Activated CD4-positive, alpha-beta T cell treated with anti-CD3 and anti-CD28 coated beads for 36 hours (primary cell): Measurements from ENCODE around the gene GALNT10. TPM values are rescaled to one million over a fixed set of nuclear protein-coding genes. Genes with fewer than 3 reads are reported as not detected.

Experiments used
- ATAC-seq: fragments of 200-7000 bp; cut with Tn5 transposase; one replicate; pipeline ENCODE4 v1.10.0; 2021; ENCODE audit warnings: mild to moderate bottlenecking, moderate library complexity
- CTCF ChIA-PET: fragments of 350-600 bp; sonication (Branson Sonifier 250); formaldehyde crosslinking; loops from one replicate; lab custom pipeline; 2021; ENCODE audit warnings: antibody characterized with exemption; lab: Charles Lee
- POLR2A ChIA-PET: fragments of 350-600 bp; sonication (Branson Sonifier 250); formaldehyde crosslinking; loops from one replicate; lab custom pipeline; 2021; ENCODE audit warnings: antibody characterized with exemption, inconsistent platforms; lab: Charles Lee
- DNase-seq: peaks from one replicate; pipeline ENCODE4 v3.0.0-alpha.2; 2020
- H3K27ac Mint-ChIP-seq: one replicate; pipeline ENCODE4 v1.8.0; 2021; ENCODE audit warnings: mixed read lengths
- H3K27me3 Mint-ChIP-seq: one replicate; pipeline ENCODE4 v1.8.0; 2021; ENCODE audit warnings: mixed read lengths
- H3K36me3 Mint-ChIP-seq: one replicate; pipeline ENCODE4 v1.8.0; 2021; ENCODE audit warnings: low read depth, mixed read lengths
- H3K4me1 Mint-ChIP-seq: one replicate; pipeline ENCODE4 v1.8.0; 2021; ENCODE audit warnings: mixed read lengths
- H3K4me3 Mint-ChIP-seq: one replicate; pipeline ENCODE4 v1.8.0; 2021; ENCODE audit warnings: mild to moderate bottlenecking, moderate library complexity, mixed read lengths
- H3K9me3 Mint-ChIP-seq: one replicate; pipeline ENCODE4 v1.8.0; 2021; ENCODE audit warnings: low read depth, mixed read lengths
- intact Hi-C, 2 experiments: fragments of 100-400 bp; cut with DNase I in 1 of 2; cut with micrococcal nuclease in 1 of 2; formaldehyde crosslinking; loops; one replicate each; pipeline versions ENCODE4 v1.14.2 to v1.15.1; 2022 to 2024; cut with DNase I, micrococcal nuclease
- total RNA-seq, 2 experiments: library from RNA; stranded (reverse); gene quantifications; one replicate each; pipeline ENCODE4 v1.2.3, GENCODE V29; 2021

Gene GALNT10
- total RNA-seq, 2 experiments from 2014 or later = 29.9 to 49.1 TPM

DNA sequence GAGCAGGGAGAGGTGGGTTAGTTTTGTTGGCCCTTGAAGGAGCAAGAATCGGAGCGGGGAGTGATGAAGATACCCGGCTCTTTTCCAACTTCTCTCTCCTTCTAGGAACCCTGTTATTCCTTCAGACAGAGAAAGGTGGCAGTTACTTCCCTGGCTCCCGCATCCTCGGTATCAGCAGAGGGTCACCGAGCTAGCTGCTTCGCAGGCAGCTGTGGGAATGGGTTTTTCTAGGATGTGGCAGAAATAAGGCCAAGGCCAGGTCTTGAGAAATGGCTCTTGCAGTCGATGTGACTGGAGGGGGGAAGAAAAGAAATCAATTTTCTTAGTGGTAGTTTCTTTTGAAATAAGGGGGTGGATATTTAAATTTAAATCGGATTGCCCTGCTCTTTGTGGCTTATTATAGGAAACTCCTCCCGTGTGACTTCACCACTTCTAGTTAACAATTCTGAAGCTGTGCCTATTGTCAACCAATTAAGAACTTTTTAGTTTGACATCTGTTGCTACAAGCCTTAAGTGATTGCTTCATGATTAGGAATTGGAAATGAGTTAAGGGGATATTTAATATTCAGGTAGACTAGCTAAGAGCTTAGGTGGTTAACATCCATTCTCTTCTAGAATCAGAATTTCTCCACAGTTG, 256.7 kb downstream of the GALNT10 start:
- Mint-ChIP-seq H3K36me3 (peaks cover 27% of the 10 kb centered on the region), H3K9me3 (no peaks in the 10 kb centered on the region), H3K27me3 (no peaks in the 10 kb centered on the region), H3K27ac (peak overlapping the region; percentile 66), H3K4me3 (peak overlapping the region; percentile 87), H3K4me1 (peaks cover 43% of the 10 kb centered on the region)
- intact Hi-C loops = loop anchor here in 1 of 2 experiments (5.0 kb wide), 3 partner anchors 250 to 410 kb away; partner anchors contain the start of genes CNOT8 and LARP1
- ChIA-PET POLR2A (no interaction called here), CTCF (interaction anchor here (0.6 to 1.6 kb wide), 5 partner anchors 11 to 200 kb away, joined by 3 to 5 read pairs (median 4); no protein-coding TSS in a partner anchor)
- DNase-seq (no peak), ATAC-seq (no peak)

DNA sequence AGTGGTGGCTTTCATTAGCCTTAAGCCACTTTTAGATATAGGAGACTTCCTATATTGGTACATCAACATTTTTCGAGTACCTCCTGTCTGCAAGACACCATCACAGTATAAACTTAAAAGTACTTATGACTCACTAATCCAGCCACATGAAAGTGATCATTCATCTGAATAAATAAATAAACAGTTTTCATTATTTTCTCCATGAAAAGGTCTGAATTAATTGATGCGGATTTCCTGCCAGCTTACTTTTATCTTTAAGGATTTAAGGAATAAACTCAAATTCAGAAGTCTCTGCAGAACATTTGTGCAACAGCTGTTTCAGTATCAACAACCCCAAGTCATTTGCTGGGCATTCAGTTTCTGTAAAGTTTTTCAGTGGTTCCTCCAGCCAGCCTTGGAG, 259.3 kb downstream of the GALNT10 start:
- DNase-seq = no peak
- CTCF ChIA-PET = interaction anchor here (1.6 to 1.9 kb wide), 2 partner anchors 13 to 74 kb away, joined by 3 to 6 read pairs; no protein-coding TSS in a partner anchor

DNA sequence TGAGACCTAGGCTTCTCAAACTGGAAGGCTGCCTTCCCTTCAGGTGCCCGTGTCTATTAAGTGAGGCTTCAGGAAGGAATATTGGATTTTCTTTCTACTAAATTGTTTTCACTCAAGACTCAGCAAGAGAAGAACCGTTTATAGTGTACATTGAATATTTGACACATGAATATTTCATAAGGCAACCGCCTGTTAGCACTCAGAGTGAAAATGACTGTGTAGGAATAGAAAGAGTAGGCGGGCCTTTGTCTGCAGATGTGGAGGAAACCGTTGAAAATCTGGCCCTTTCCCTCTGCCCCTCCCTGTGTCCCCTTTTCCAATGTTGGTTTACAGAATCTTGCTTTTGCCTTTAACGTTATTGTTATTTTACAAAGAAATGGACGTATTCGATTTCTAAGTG, 261.4 kb downstream of the GALNT10 start:
- Mint-ChIP-seq H3K36me3 (peaks cover 40% of the 10 kb centered on the region), H3K27me3 (no peaks in the 10 kb centered on the region), H3K4me3 (no peak overlapping the region), H3K27ac (no peak overlapping the region), H3K4me1 (peaks cover 35% of the 10 kb centered on the region), H3K9me3 (no peaks in the 10 kb centered on the region)
- DNase-seq = no peak
- ChIA-PET CTCF (no interaction called here), POLR2A (no interaction called here)
- ATAC-seq = no peak
- intact Hi-C loops = no loop called here

More for the DNA sequence above, 259.3 kb downstream of the GALNT10 start:
- Mint-ChIP-seq H3K4me3 (no peak overlapping the region), H3K36me3 (peaks cover 34% of the 10 kb centered on the region), H3K9me3 (no peaks in the 10 kb centered on the region), H3K4me1 (peaks cover 37% of the 10 kb centered on the region), H3K27me3 (no peaks in the 10 kb centered on the region), H3K27ac (no peak overlapping the region)
- POLR2A ChIA-PET = no interaction called here
- ATAC-seq = no peak
- intact Hi-C loops = loop anchor here in 1 of 2 experiments (5.0 kb wide), 3 partner anchors 252 to 408 kb away; partner anchors contain the start of genes CNOT8 and LARP1

DNA sequence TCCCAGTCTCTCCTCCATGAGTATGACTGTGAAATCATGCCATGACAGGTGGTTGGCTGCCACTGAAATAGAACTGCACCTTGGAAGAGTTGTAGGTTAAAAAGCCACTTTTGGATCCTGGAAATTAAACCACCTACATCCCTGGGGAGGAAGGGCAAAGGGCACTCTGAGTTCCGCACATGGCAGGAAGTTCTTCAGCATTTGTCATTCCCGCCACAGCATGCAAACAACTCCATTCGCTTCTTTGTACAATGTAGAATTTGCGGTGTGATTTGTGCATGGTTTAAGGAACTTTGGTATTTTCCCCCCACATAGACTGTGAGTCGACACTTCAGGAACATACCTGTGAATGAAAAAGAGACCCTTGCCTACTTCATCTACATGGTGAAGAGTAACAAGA, 265.1 kb downstream of the GALNT10 start:
- no peaks in the 10 kb centered on the region for H3K27me3 Mint-ChIP-seq
- H3K9me3 Mint-ChIP-seq = no peaks in the 10 kb centered on the region
- ATAC-seq (no peak), DNase-seq (no peak)
- peaks cover 47% of the 10 kb centered on the region for H3K36me3 Mint-ChIP-seq
- no peak overlapping the region for H3K4me3 Mint-ChIP-seq
- intact Hi-C loops = no loop called here
- CTCF ChIA-PET = interaction anchor here (1.6 kb wide), 1 partner anchor 13 kb away, joined by 4 read pairs; no protein-coding TSS in a partner anchor
- peaks cover 3% of the 10 kb centered on the region for H3K4me1 Mint-ChIP-seq
- POLR2A ChIA-PET = no interaction called here
- H3K27ac Mint-ChIP-seq = no peak overlapping the region

DNA sequence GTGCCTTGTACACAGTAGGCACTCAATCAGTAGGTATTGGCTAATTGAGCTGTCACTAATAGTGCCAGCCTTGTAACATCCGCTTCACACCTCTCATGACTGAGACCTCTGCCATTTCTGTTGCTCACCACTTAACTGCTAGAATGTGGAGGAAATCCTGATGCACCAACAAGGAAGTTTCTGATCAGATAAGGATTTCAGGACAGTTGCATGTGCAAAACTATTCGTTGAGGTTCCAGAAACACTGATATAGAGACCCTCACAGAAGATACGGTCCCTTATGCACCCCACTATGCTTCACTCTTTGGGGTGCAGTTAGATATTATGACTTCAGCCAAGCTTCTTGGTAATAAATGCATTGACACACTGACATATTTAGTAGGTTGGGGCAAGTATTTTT, 266.0 kb downstream of the GALNT10 start:
- intact Hi-C loops = no loop called here
- POLR2A ChIA-PET = no interaction called here

DNA sequence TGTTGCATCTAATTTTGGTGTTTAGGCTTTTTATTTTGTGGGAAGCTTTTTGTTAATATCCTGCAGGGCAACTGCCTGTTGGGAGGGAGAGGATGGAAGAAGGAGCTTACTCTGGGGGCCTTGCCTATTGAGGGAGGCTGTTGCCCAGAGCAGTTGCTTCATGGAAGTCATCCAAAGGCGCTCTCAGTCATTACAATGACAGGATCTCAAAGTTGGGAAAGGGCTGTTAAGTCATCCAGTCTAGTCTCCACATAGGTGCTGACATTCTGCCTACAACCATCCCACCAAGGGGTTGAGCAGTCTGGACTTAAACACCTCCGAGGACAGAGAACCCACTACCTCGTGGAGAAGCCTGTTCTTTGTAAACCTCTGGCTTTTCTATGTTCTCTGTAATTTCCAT, 268.5 kb downstream of the GALNT10 start:
- Mint-ChIP-seq H3K9me3 (no peaks in the 10 kb centered on the region), H3K4me3 (no peak overlapping the region), H3K27me3 (no peaks in the 10 kb centered on the region), H3K36me3 (peaks cover 26% of the 10 kb centered on the region), H3K4me1 (no peaks in the 10 kb centered on the region), H3K27ac (no peak overlapping the region)
- CTCF ChIA-PET = interaction anchor here (0.5 to 2.3 kb wide), 4 partner anchors 8 to 360 kb away, joined by 3 to 6 read pairs (median 4); no protein-coding TSS in a partner anchor
- DNase-seq (no peak), ATAC-seq (no peak)
- POLR2A ChIA-PET = interaction anchor here (0.7 kb wide), 1 partner anchor 108 kb away, joined by 4 read pairs; no protein-coding TSS in a partner anchor
- intact Hi-C loops = no loop called here

More for the DNA sequence above, 266.0 kb downstream of the GALNT10 start:
- H3K4me3 Mint-ChIP-seq = no peak overlapping the region
- ATAC-seq (no peak), DNase-seq (no peak)
- no peaks in the 10 kb centered on the region for H3K9me3 Mint-ChIP-seq
- no peaks in the 10 kb centered on the region for H3K27me3 Mint-ChIP-seq
- H3K4me1 Mint-ChIP-seq = no peaks in the 10 kb centered on the region
- CTCF ChIA-PET = interaction anchor here (0.6 to 1.6 kb wide), 3 partner anchors 12 to 40 kb away, joined by 3 to 5 read pairs (median 4); no protein-coding TSS in a partner anchor
- peaks cover 38% of the 10 kb centered on the region for H3K36me3 Mint-ChIP-seq
- H3K27ac Mint-ChIP-seq = no peak overlapping the region

DNA sequence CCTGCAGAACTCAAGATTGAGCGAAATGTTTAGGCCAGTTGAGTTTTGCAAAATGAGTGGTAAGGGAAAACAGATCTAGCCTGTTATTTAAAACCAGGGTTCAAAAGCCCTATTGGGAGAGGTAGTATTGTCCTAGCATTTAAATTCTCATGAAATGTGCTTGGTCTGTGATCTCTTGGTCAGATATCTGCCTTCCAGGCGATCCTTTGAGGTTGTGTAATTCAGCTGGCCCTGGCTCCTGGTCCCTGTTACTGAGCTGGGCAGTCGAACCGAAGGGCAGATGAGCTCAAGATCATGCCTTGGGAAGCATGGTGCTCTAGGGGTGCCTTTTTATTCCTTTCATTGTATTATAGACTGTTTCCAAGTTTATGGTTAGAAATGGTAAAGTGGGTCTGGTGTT, 269.6 kb downstream of the GALNT10 start:
- intact Hi-C loops = no loop called here
- no peak for DNase-seq
- no peak overlapping the region for H3K4me3 Mint-ChIP-seq
- peaks cover 23% of the 10 kb centered on the region for H3K36me3 Mint-ChIP-seq
- no peaks in the 10 kb centered on the region for H3K27me3 Mint-ChIP-seq
- ATAC-seq = no peak
- H3K27ac Mint-ChIP-seq = no peak overlapping the region
- CTCF ChIA-PET = interaction anchor here (1.8 to 3.9 kb wide), 2 partner anchors 12 to 387 kb away, joined by 6 to 15 read pairs; no protein-coding TSS in a partner anchor
- H3K9me3 Mint-ChIP-seq = no peaks in the 10 kb centered on the region
- H3K4me1 Mint-ChIP-seq = no peaks in the 10 kb centered on the region
- POLR2A ChIA-PET = no interaction called here

DNA sequence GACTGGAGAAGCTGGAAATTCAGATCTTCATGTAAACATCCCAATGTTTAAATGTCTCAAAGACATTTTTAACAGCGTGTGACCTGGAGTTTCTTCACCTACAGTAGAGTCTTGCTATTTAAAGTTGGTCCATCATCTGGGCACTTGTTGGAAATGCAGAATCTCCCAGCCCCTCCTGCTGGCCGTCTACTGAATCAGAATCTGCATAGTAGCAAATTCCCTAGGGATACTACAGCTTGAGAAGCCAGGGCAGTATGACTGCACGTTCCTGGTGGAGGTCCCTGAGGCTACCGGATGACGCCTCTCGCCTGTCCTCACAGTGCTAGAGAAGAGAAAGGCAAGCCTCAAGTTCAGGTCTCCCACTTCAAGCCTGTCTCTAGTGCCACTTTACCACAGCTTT, 271.0 kb downstream of the GALNT10 start:
- Mint-ChIP-seq H3K4me3 (no peak overlapping the region), H3K9me3 (no peaks in the 10 kb centered on the region), H3K4me1 (no peaks in the 10 kb centered on the region), H3K27ac (no peak overlapping the region), H3K36me3 (peaks cover 14% of the 10 kb centered on the region), H3K27me3 (no peaks in the 10 kb centered on the region)
- intact Hi-C loops = no loop called here
- no peak for DNase-seq
- ChIA-PET CTCF (interaction anchor here (0.6 to 3.9 kb wide), 3 partner anchors 8 to 389 kb away, joined by 3 to 15 read pairs (median 5); no protein-coding TSS in a partner anchor), POLR2A (no interaction called here)
- ATAC-seq = no peak

DNA sequence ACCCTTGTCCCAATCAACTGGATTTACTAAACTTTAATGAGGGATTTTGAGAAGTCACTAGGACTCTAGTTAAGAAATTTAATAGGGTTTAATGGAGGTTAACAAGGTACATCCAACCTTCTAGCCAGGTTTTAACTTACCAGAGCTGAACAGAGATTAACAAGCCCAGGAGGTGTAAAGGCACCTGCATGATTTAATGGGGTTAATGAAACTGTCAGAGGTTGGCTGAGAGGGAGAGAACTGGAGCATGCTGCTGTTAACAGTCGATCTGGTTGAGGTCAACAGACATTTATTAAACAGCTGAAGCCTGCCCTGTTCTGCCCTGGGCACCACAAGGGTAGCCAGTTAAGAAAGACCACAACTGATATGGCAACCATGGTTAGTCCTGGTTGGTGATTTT, 273.9 kb downstream of the GALNT10 start:
- DNase-seq (no peak), ATAC-seq (no peak)
- Mint-ChIP-seq H3K36me3 (peaks cover 2% of the 10 kb centered on the region), H3K9me3 (no peaks in the 10 kb centered on the region), H3K4me1 (no peaks in the 10 kb centered on the region), H3K27ac (no peak overlapping the region), H3K27me3 (peaks cover 6% of the 10 kb centered on the region), H3K4me3 (no peak overlapping the region)
- CTCF ChIA-PET = interaction anchor here (0.7 to 1.4 kb wide), 2 partner anchors 59 to 143 kb away, joined by 3 to 5 read pairs; no protein-coding TSS in a partner anchor
- POLR2A ChIA-PET = no interaction called here
- intact Hi-C loops = no loop called here

DNA sequence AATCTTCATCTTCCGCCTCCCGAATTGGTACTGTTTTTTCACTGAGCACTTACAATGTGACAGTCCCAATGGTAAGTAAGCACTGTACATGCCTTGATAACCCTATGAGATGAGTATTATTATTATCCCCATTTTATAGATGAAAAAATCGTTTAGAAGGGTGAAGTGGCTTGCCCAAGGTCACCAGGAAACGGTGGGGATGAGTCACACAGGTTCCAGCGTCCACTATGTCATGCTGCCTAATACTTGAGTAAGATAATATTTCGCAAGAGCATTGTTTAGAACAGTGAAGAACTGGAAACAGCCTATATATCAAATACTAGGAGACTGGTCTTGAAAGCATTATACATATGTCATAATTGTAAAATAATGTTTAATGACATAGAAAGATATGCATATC, 274.6 kb downstream of the GALNT10 start:
- Mint-ChIP-seq H3K9me3 (no peaks in the 10 kb centered on the region), H3K36me3 (peaks cover 2% of the 10 kb centered on the region), H3K27me3 (peaks cover 10% of the 10 kb centered on the region), H3K4me3 (no peak overlapping the region), H3K27ac (no peak overlapping the region), H3K4me1 (no peaks in the 10 kb centered on the region)
- intact Hi-C loops = no loop called here
- ChIA-PET CTCF (interaction anchor here (0.5 to 5.8 kb wide), 3 partner anchors 37 to 146 kb away, joined by 3 to 73 read pairs (median 7); no protein-coding TSS in a partner anchor), POLR2A (no interaction called here)
- DNase-seq = no peak
- ATAC-seq = no peak

DNA sequence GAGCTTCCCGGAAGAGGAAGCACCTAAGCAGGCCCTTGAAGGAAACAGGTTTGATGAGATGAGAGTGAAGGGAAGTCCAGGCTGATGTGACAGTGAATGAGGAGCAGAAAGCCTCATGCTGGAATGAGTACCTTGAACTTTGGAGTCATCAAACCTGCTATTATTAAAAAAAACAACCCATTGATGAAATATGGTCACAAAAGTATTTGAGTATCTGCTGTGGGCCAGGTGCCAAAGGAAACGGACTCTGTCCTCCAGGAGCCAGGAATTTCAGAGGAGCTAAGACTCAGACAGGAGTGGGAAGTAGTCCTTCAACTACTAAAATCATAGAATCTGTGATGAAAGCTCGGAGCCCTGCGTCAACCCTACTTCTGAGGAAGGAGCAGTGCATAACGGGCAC, 275.6 kb downstream of the GALNT10 start:
- ChIA-PET POLR2A (no interaction called here), CTCF (interaction anchor here (0.7 to 5.8 kb wide), 12 partner anchors 8 to 571 kb away, joined by 3 to 73 read pairs (median 5); no protein-coding TSS in a partner anchor)
- ATAC-seq = no peak
- H3K9me3 Mint-ChIP-seq = no peaks in the 10 kb centered on the region
- H3K4me1 Mint-ChIP-seq = peaks cover 3% of the 10 kb centered on the region
- no peak overlapping the region for H3K27ac Mint-ChIP-seq
- H3K4me3 Mint-ChIP-seq = no peak overlapping the region
- H3K36me3 Mint-ChIP-seq = peaks cover 2% of the 10 kb centered on the region
- peaks cover 20% of the 10 kb centered on the region for H3K27me3 Mint-ChIP-seq
- DNase-seq = no peak
- intact Hi-C loops = loop anchor here in 1 of 2 experiments (2.0 kb wide), 1 partner anchor 491 kb away; no protein-coding TSS in a partner anchor
